Liver (tissue), 9 donors: ENCODE data around the gene PLCB2. TPM values are rescaled to one million over a fixed set of nuclear protein-coding genes. Genes with fewer than 3 reads are reported as not detected.

Source experiments
- DNase-seq: peaks from one replicate; pipeline ENCODE4 v3.0.0-alpha.2; 2017; ENCODE audit warnings: low spot score
- H3K27ac ChIP-seq, 2 donors: one replicate each; pipeline ENCODE4 v1.7.0; 2013; ENCODE audit warnings: inconsistent platforms in 2 of 2, low read length in 2 of 2, control low read depth in 1 of 2, low read depth in 1 of 2, mild to moderate bottlenecking in 1 of 2
- H3K27me3 ChIP-seq, 4 donors: one replicate each; pipeline versions ENCODE4 v1.6.1 to v1.7.0; 2013; ENCODE audit warnings: low read length in 3 of 4, inconsistent platforms in 1 of 4, mild to moderate bottlenecking in 1 of 4, moderate library complexity in 1 of 4; ENCODE audit not compliant: control insufficient read depth in 4 of 4, insufficient read depth in 4 of 4
- H3K36me3 ChIP-seq, 4 donors: one replicate each; pipeline versions ENCODE4 v1.6.1 to v1.7.0; 2013; ENCODE audit warnings: low read length in 3 of 4, mild to moderate bottlenecking in 3 of 4, low read depth in 1 of 4, moderate library complexity in 1 of 4; ENCODE audit not compliant: control insufficient read depth in 4 of 4, insufficient read depth in 3 of 4
- H3K4me1 ChIP-seq, 4 donors: one replicate each; pipeline versions ENCODE4 v1.6.1 to v1.7.0; 2013; ENCODE audit warnings: low read length in 3 of 4, mild to moderate bottlenecking in 3 of 4, moderate library complexity in 1 of 4; ENCODE audit not compliant: control insufficient read depth in 4 of 4, insufficient read depth in 4 of 4
- H3K4me3 ChIP-seq, 3 donors: one replicate each; pipeline versions ENCODE4 v1.6.1 to v1.7.0; 2013; ENCODE audit warnings: low read length in 3 of 3, control low read depth in 1 of 3, low read depth in 1 of 3, mild to moderate bottlenecking in 1 of 3
- H3K9ac ChIP-seq, 2 donors: one replicate each; pipeline ENCODE4 v1.7.0; 2013; ENCODE audit warnings: low read length in 2 of 2, mild to moderate bottlenecking in 2 of 2, moderate library complexity in 2 of 2, control low read depth in 1 of 2, low read depth in 1 of 2
- H3K9me3 ChIP-seq, 4 donors: one replicate each; pipeline versions ENCODE4 v1.6.1 to v1.7.0; 2013; ENCODE audit warnings: low read length in 3 of 4; ENCODE audit not compliant: control insufficient read depth in 4 of 4
- EGR1 ChIP-seq, 2 donors: IDR thresholded peaks; 2 replicates each; pipeline ENCODE4 v1.6.1; 2016 to 2018; ENCODE audit warnings: antibody characterized with exemption in 2 of 2, low read depth in 2 of 2
- FOXA1 ChIP-seq: IDR thresholded peaks from 2 replicates; pipeline ENCODE4 v1.6.1; 2016; ENCODE audit warnings: antibody characterized with exemption
- HNF4A ChIP-seq, 2 donors: conservative IDR thresholded peaks; 2 replicates each; pipeline ENCODE4 v1.6.1; 2016; ENCODE audit warnings: antibody characterized with exemption in 2 of 2, mild to moderate bottlenecking in 2 of 2
- JUND ChIP-seq, 2 donors: IDR thresholded peaks; 2 replicates each; pipeline ENCODE4 v1.6.1; 2016; ENCODE audit warnings: antibody characterized with exemption in 2 of 2
- NR2F2 ChIP-seq: IDR thresholded peaks from 2 replicates; pipeline ENCODE4 v1.6.1; 2016; ENCODE audit warnings: antibody characterized with exemption
- RAD21 ChIP-seq, 2 donors: IDR thresholded peaks; 2 replicates each; pipeline ENCODE4 v1.6.1; 2016; ENCODE audit warnings: antibody characterized with exemption in 2 of 2, mild to moderate bottlenecking in 2 of 2
- SP1 ChIP-seq: IDR thresholded peaks from 2 replicates; pipeline ENCODE4 v1.6.1; 2018; ENCODE audit warnings: antibody characterized with exemption, mild to moderate bottlenecking
- YY1 ChIP-seq: IDR thresholded peaks from 2 replicates; pipeline ENCODE4 v1.6.1; 2016; ENCODE audit warnings: antibody characterized with exemption, mild to moderate bottlenecking
- WGBS: extraction: QIAGEN DNeasy Blood & Tissue Kit; methylation state at CpG from one replicate; pipeline ENCODE4 v1.1.7; 2013; 5-methylcytosine and 5-hydroxymethylcytosine counted together
- polyA plus RNA-seq, 2 donors: library from polyadenylated mRNA; stranded (reverse) in 1 of 2; unstranded in 1 of 2; fragments of 200-250 nt in 1 of 2; fragments of >200 nt in 1 of 2; fragmentation: Nextera tagmentation in 1 of 2; extraction: Ambion mirVana in 1 of 2; gene quantifications; one replicate each; pipeline versions ENCODE4 v1.2.1 to v1.2.3, GENCODE V29; 2013 to 2015
- total RNA-seq, 2 donors: library from RNA; depleted of rRNA; stranded (reverse); fragments of >200 nt; gene quantifications; one replicate each; pipeline ENCODE4 v1.2.3, GENCODE V29; 2014
- TF ChIP-seq, protein P1 (sequence below): IDR thresholded peaks from 2 replicates; pipeline ENCODE4 v1.6.1; 2016; ENCODE audit warnings: antibody characterized with exemption
- donor health status: healthy.
- donor health status: healthy.
- donor health status: healthy.
- donor health status: healthy.
- donor health status: healthy.

PLCB2 gene
- total and polyA plus RNA-seq, 4 donors, result 2.1 to 13.3 (median 7.6) TPM

DNA sequence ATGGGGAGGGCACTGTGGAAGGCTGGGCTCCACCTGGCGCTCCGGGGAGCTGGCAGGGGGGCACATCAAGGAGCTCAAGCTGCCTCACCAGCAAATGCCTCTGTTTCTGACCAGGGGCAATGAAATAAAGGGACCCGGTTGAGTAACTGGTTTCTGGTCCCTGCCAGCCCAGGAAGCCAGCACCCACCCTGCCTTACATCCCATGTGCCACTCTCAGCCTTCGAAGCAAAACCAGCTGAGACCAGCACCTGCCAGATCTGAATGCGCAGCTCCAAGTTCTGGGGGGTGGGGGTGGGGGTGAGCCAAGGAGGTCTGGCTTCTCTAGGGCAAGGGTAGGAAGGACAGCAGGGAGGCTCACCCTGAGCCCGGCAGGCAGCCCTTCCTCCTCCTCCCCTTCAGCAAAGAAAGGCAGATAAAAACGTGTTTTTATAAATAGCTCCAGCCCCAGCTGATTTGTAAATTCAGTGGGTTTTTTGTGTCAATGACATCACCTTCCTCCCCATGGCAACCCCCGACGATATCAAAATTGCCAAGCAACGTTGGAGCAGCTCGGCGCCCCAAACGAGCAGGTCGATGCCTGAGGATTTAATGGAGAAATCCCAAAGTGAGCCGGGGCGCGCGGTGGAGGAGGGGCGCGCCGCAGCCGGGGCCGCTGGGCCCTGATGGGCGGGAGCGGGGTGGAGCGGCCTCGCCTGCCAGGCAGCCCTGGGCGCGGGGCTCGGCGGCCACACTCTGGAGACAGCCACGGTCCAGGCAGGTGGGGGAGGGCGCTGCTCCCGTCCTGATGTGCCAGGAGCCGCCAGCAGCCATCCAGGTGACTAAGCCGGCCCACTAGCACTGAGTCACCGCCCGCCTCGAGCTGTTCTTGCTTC lies 69.0 kb downstream of the PLCB2 start, which contains the start of gene PAK6:
Gene PAK6 (plus strand): TSS at position 532 of the 872 bp plus-strand sequence. CDS start 25,723 bp downstream, outside the sequence.
- no peaks in the 10 kb centered on the region for H3K36me3 ChIP-seq
- H3K4me3 ChIP-seq, result peak within 1 kb of the TSS in 1 of 3 donors; percentile 23
- H3K9ac ChIP-seq, result no peak within 1 kb of the TSS
- H3K9me3 ChIP-seq, result no peaks in the 10 kb centered on the region
- no peak for TF ChIP-seq NR2F2
- TF ChIP-seq YY1, result no peak
- TF ChIP-seq RAD21 (IDR thresholded peaks at IDR 0.05), result no peak
- no peak for TF ChIP-seq HNF4A (conservative IDR thresholded peaks at IDR 0.05)
- no peak for TF ChIP-seq SP1
- no peak for TF ChIP-seq JUND (IDR thresholded peaks at IDR 0.05)
- TF ChIP-seq, protein P1, sequence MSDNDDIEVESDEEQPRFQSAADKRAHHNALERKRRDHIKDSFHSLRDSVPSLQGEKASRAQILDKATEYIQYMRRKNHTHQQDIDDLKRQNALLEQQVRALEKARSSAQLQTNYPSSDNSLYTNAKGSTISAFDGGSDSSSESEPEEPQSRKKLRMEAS, result no peak
- no peak for TF ChIP-seq EGR1 (IDR thresholded peaks at IDR 0.05; ENCODE audit: low read depth in 2 of 2)
- TF ChIP-seq FOXA1, result no peak
- WGBS, result 9% methylated on average over 39 of the region's 39 CpGs
- H3K27me3 ChIP-seq, result peaks cover 0 to 4% (median 1%) of the 10 kb centered on the region in 4 donors
- no peak for DNase-seq
- H3K4me1 ChIP-seq, result peaks cover 0 to 3% (median 1%) of the 10 kb centered on the region in 4 donors
- H3K27ac ChIP-seq, result no peak within 1 kb of the TSS

Other genes with a start within 250 kb of the PLCB2 start
- gene BMF, start 199.1 kb downstream of the PLCB2 start, total RNA-seq, result 10 to 100 TPM in 1 of 2 donors, 1 to 10 TPM in 1; 6.6 to 10.2 TPM
- gene BMF, start 199.1 kb downstream of the PLCB2 start, polyA plus RNA-seq, result 1 to 10 TPM in 1 of 2 donors, under 1 TPM in 1; 0.63 to 1.4 TPM
- 10 to 100 TPM in 1 of 2 donors, under 1 TPM in 1; 0.08 to 31.1 TPM for gene BUB1B, start 146.9 kb downstream of the PLCB2 start, total RNA-seq
- 1 to 10 TPM in 1 of 2 donors, under 1 TPM in 1; 0.63 to 1.0 TPM for gene BUB1B, start 146.9 kb downstream of the PLCB2 start, polyA plus RNA-seq
- gene PAK6, start 68.9 kb downstream of the PLCB2 start, total RNA-seq, result under 1 TPM; 0.05 to 0.08 TPM
- gene PAK6, start 68.9 kb downstream of the PLCB2 start, polyA plus RNA-seq, result under 1 TPM; 0.13 to 0.17 TPM
- not detected for gene ANKRD63, start 24.9 kb downstream of the PLCB2 start, total RNA-seq
- gene ANKRD63, start 24.9 kb downstream of the PLCB2 start, polyA plus RNA-seq, result not detected
- gene INAFM2, start 15.8 kb upstream of the PLCB2 start, total RNA-seq, result 1 to 10 TPM; 4.8 to 5.7 TPM
- 1 to 10 TPM; 3.3 to 4.0 TPM for gene INAFM2, start 15.8 kb upstream of the PLCB2 start, polyA plus RNA-seq
- gene CCDC9B, start 33.0 kb upstream of the PLCB2 start, total RNA-seq, result 1 to 10 TPM in 1 of 2 donors, under 1 TPM in 1; 0.61 to 4.4 TPM
- gene CCDC9B, start 33.0 kb upstream of the PLCB2 start, polyA plus RNA-seq, result under 1 TPM; 0.43 to 0.85 TPM
- gene PHGR1, start 43.1 kb upstream of the PLCB2 start, total RNA-seq, result under 1 TPM in 1 of 2 donors, not detected in 1; 0.33 TPM
- not detected for gene PHGR1, start 43.1 kb upstream of the PLCB2 start, polyA plus RNA-seq
- gene DISP2, start 50.3 kb upstream of the PLCB2 start, total RNA-seq, result under 1 TPM; under 0.01 TPM
- gene DISP2, start 50.3 kb upstream of the PLCB2 start, polyA plus RNA-seq, result under 1 TPM in 1 of 2 donors, not detected in 1; 0.23 TPM
- 10 to 100 TPM in 1 of 2 donors, 1 to 10 TPM in 1; 9.0 to 28.1 TPM for gene KNSTRN, start 74.8 kb upstream of the PLCB2 start, total RNA-seq
- gene KNSTRN, start 74.8 kb upstream of the PLCB2 start, polyA plus RNA-seq, result 1 to 10 TPM; 3.4 to 8.8 TPM
- gene IVD, start 97.9 kb upstream of the PLCB2 start, total RNA-seq, result 10 to 100 TPM; 40.3 to 95.7 TPM
- gene IVD, start 97.9 kb upstream of the PLCB2 start, polyA plus RNA-seq, result 100 to 1,000 TPM in 1 of 2 donors, 10 to 100 TPM in 1; 93.0 to 156 TPM
- gene BAHD1, start 133.0 kb upstream of the PLCB2 start, total RNA-seq, result 1 to 10 TPM; 6.3 to 7.0 TPM
- gene BAHD1, start 133.0 kb upstream of the PLCB2 start, polyA plus RNA-seq, result 1 to 10 TPM; 1.8 to 8.7 TPM
- 1 to 10 TPM; 2.9 to 3.3 TPM for gene CHST14, start 163.0 kb upstream of the PLCB2 start, total RNA-seq
- gene CHST14, start 163.0 kb upstream of the PLCB2 start, polyA plus RNA-seq, result 1 to 10 TPM; 2.3 to 5.3 TPM